ENCODE results near the gene CLSTN3. TPM values are rescaled to one million over a fixed set of nuclear protein-coding genes. Genes with fewer than 3 reads are reported as not detected.

CLSTN3 gene
- total and polyA plus RNA-seq, 4 donors: 30.8 to 74.2 (median 37.0) TPM

GRCh38 chr12:7158781-7159609 lies 28.8 kb downstream of the CLSTN3 start:
- 71 to 79% methylated on average over 10 of the region's 10 CpGs for whole genome bisulfite sequencing, 2 donors
- H3K9ac ChIP-seq (ENCODE audit: insufficient read depth in 1 of 2, low read length in 2 of 2): no peak overlapping the region
- H3K27ac ChIP-seq (ENCODE audit: low read depth in 1 of 2, low read length in 1 of 2): no peak overlapping the region
- no peak overlapping the region for H3K4me3 ChIP-seq
- peaks cover 0 to 3% (median 0%) of the 10 kb centered on the region in 3 donors for H3K27me3 ChIP-seq (ENCODE audit: control insufficient read depth in 3 of 3, insufficient read depth in 3 of 3, low read length in 2 of 3)
- H3K9me3 ChIP-seq (ENCODE audit: control insufficient read depth in 4 of 4, insufficient read depth in 3 of 4, low read length in 3 of 4): no peaks in the 10 kb centered on the region
- no peak for DNase-seq
- TF ChIP-seq CTCF (IDR thresholded peaks at IDR 0.05; ENCODE audit: control extremely low read depth, extremely low read depth): no peak
- H3K36me3 ChIP-seq (ENCODE audit: control insufficient read depth in 4 of 4, insufficient read depth in 4 of 4, low read length in 4 of 4): peaks cover 0 to 12% (median 0%) of the 10 kb centered on the region in 4 donors
- H3K4me1 ChIP-seq (ENCODE audit: control insufficient read depth in 5 of 5, insufficient read depth in 5 of 5, low read length in 5 of 5): peaks cover 0 to 18% (median 3%) of the 10 kb centered on the region in 5 donors
- ATAC-seq (ENCODE audit: insufficient read depth, low FRiP score): no peak

- peaks cover 0 to 18% (median 3%) of the 10 kb centered on the region in 5 donors for H3K4me1 ChIP-seq (ENCODE audit: control insufficient read depth in 5 of 5, insufficient read depth in 5 of 5, low read length in 5 of 5)
- H3K4me3 ChIP-seq: no peak overlapping the region
- H3K9me3 ChIP-seq (ENCODE audit: control insufficient read depth in 4 of 4, insufficient read depth in 3 of 4, low read length in 3 of 4): no peaks in the 10 kb centered on the region
- no peak overlapping the region for H3K9ac ChIP-seq (ENCODE audit: insufficient read depth in 1 of 2, low read length in 2 of 2)
- H3K36me3 ChIP-seq (ENCODE audit: control insufficient read depth in 4 of 4, insufficient read depth in 4 of 4, low read length in 4 of 4): peaks cover 0 to 12% (median 0%) of the 10 kb centered on the region in 4 donors
- DNase-seq (no peak), ATAC-seq (ENCODE audit: insufficient read depth, low FRiP score) (no peak)
- 75 to 77% methylated on average over 7 of the region's 7 CpGs for WGBS, 2 donors
- H3K27me3 ChIP-seq (ENCODE audit: control insufficient read depth in 3 of 3, insufficient read depth in 3 of 3, low read length in 2 of 3): peaks cover 0 to 3% (median 0%) of the 10 kb centered on the region in 3 donors
- no peak for TF ChIP-seq CTCF (IDR thresholded peaks at IDR 0.05; ENCODE audit: control extremely low read depth, extremely low read depth)
- H3K27ac ChIP-seq (ENCODE audit: low read depth in 1 of 2, low read length in 1 of 2): no peak overlapping the region
These were observed 30.0 kb downstream of the CLSTN3 start for GRCh38 chr12:7160183-7160582.

GRCh38 chr12:7161327-7161726 lies 31.2 kb downstream of the CLSTN3 start:
- ATAC-seq (ENCODE audit: insufficient read depth, low FRiP score) (no peak), DNase-seq (no peak)
- Histone ChIP-seq H3K4me3 (no peak overlapping the region), H3K27ac (ENCODE audit: low read depth in 1 of 2, low read length in 1 of 2) (no peak overlapping the region), H3K36me3 (ENCODE audit: control insufficient read depth in 4 of 4, insufficient read depth in 4 of 4, low read length in 4 of 4) (peaks cover 0 to 12% (median 0%) of the 10 kb centered on the region in 4 donors), H3K27me3 (ENCODE audit: control insufficient read depth in 3 of 3, insufficient read depth in 3 of 3, low read length in 2 of 3) (peaks cover 0 to 3% (median 0%) of the 10 kb centered on the region in 3 donors), H3K9ac (ENCODE audit: insufficient read depth in 1 of 2, low read length in 2 of 2) (no peak overlapping the region), H3K9me3 (ENCODE audit: control insufficient read depth in 4 of 4, insufficient read depth in 3 of 4, low read length in 3 of 4) (peaks cover 0 to 3% (median 0%) of the 10 kb centered on the region in 4 donors), H3K4me1 (ENCODE audit: control insufficient read depth in 5 of 5, insufficient read depth in 5 of 5, low read length in 5 of 5) (peaks cover 0 to 7% (median 0%) of the 10 kb centered on the region in 5 donors)
- no peak for TF ChIP-seq CTCF (IDR thresholded peaks at IDR 0.05; ENCODE audit: control extremely low read depth, extremely low read depth)
- WGBS, 2 donors: 87 to 97% methylated on average over 4 of the region's 4 CpGs

Data from lung (tissue), 12 donors.